HepG2 (cell line): ENCODE data around the gene XRCC3. TPM values are rescaled to one million over a fixed set of nuclear protein-coding genes. Genes with fewer than 3 reads are reported as not detected.

ENCODE experiments used
- ATAC-seq: fragments of 200-7000 bp; cut with Tn5 transposase; 3 replicates; pipeline ENCODE4 v1.9.1; 2020; ENCODE audit warnings: mild to moderate bottlenecking, moderate library complexity
- BruUV-seq: library from RNA; stranded (reverse); fragments of 400-500 nt; replicated peaks from 2 replicates; lab custom pipeline; 2021; lab: Mats Ljungman, UMichigan
- CTCF ChIA-PET: fragments of 300-600 bp; formaldehyde crosslinking; extraction: SDS; loops from one replicate; lab custom pipeline; 2021; ENCODE audit warnings: low total read pairs, inconsistent platforms, low intra/inter-chr PET ratio; lab: Yijun Ruan, JAX
- POLR2A ChIA-PET: fragments of 350-600 bp; sonication (Branson Sonifier 250); formaldehyde crosslinking; loops from one replicate; lab custom pipeline; 2020; ENCODE audit warnings: antibody characterized with exemption, inconsistent platforms; lab: Yijun Ruan, JAX
- DNase-seq: peaks from one replicate; pipeline ENCODE4 v3.0.0-alpha.2; 2015; ENCODE audit warnings: low spot score
- FAIRE-seq: peaks from 3 replicates; lab custom pipeline; 2011; peaks lifted over from hg19 to GRCh38; lab: Jason Lieb, UNC
- H2AFZ ChIP-seq: one replicate; pipeline ENCODE4 v1.6.1; 2011; ENCODE audit warnings: low read length, inconsistent platforms
- H3K27ac ChIP-seq: fragments of 300-600 bp; 3 replicates; pipeline ENCODE4 v1.8.0; 2011; ENCODE audit warnings: mixed run types, mild to moderate bottlenecking, mixed read lengths, low read length, inconsistent platforms; ENCODE audit not compliant: insufficient read depth; ENCODE audit errors: extremely low read length
- H3K27me3 ChIP-seq, 2 experiments: fragments of 200-600 bp in 1 of 2; 2 replicates in 1 of 2; 3 replicates in 1 of 2; pipeline versions ENCODE4 v1.6.0 to v1.8.0; 2011; ENCODE audit warnings: low read length in 2 of 2, mild to moderate bottlenecking in 2 of 2, moderate library complexity in 2 of 2, inconsistent platforms in 1 of 2; ENCODE audit not compliant: insufficient read depth in 2 of 2, control insufficient read depth in 1 of 2
- H3K36me3 ChIP-seq, 2 experiments: fragments of 200-600 bp in 1 of 2; replicated peaks in 1 of 2; 2 replicates in 1 of 2; 3 replicates in 1 of 2; pipeline versions ENCODE4 v1.5.1 to v1.8.0; 2011; ENCODE audit warnings: low read length in 2 of 2, inconsistent platforms in 1 of 2; ENCODE audit not compliant: insufficient read depth in 2 of 2, control insufficient read depth in 1 of 2
- H3K4me1 ChIP-seq: 2 replicates; pipeline ENCODE4 v1.5.1; 2012; ENCODE audit warnings: low read length, inconsistent platforms; ENCODE audit not compliant: insufficient read depth
- H3K4me2 ChIP-seq: 2 replicates; pipeline ENCODE4 v1.6.0; 2011; ENCODE audit warnings: low read depth, low read length, inconsistent platforms
- H3K4me3 ChIP-seq, 3 experiments: fragments of 200-600 bp in 1 of 3; sonication (generic), shearing (Covaris generic) in 1 of 3; replicated peaks in 1 of 3; 2 replicates each; pipeline ENCODE4 v1.5.1; 2011 to 2016; ENCODE audit warnings: low read length in 3 of 3, inconsistent platforms in 2 of 3, low read depth in 2 of 3, mild to moderate bottlenecking in 2 of 3, control low read depth in 1 of 3, mixed read lengths in 1 of 3; ENCODE audit not compliant: insufficient read depth in 1 of 3
- H3K79me2 ChIP-seq: one replicate; pipeline ENCODE4 v1.6.1; 2011; ENCODE audit warnings: low read length, inconsistent platforms; ENCODE audit not compliant: insufficient read depth
- H3K9ac ChIP-seq: 2 replicates; pipeline ENCODE4 v1.6.0; 2011; ENCODE audit warnings: mild to moderate bottlenecking, low read depth, low read length, inconsistent platforms; ENCODE audit not compliant: insufficient read depth
- H3K9me3 ChIP-seq: 2 replicates; pipeline ENCODE4 v1.5.1; 2012; ENCODE audit warnings: mild to moderate bottlenecking, low read length
- H4K20me1 ChIP-seq: 2 replicates; pipeline ENCODE4 v1.6.0; 2011; ENCODE audit warnings: inconsistent platforms, mild to moderate bottlenecking, low read length, moderate library complexity; ENCODE audit not compliant: insufficient read depth
- AGO2 ChIP-seq: fragments of 200-400 bp; formaldehyde crosslinking; optimal IDR thresholded peaks from 2 replicates; pipeline ENCODE3; 2017; ENCODE audit warnings: mild to moderate bottlenecking, low read depth, low read length, moderate library complexity
- AKAP8 ChIP-seq: sonication (generic); formaldehyde crosslinking; IDR thresholded peaks from 2 replicates; pipeline ENCODE4 v1.5.1; 2020; ENCODE audit warnings: mild to moderate bottlenecking, missing genetic modification reagents
- DR1 ChIP-seq: sonication (generic); formaldehyde crosslinking; IDR thresholded peaks from 2 replicates; pipeline ENCODE4 v1.8.0; 2021; ENCODE audit warnings: mild to moderate bottlenecking, missing genetic modification reagents, inconsistent platforms
- GABPB1 ChIP-seq: IDR thresholded peaks from 2 replicates; pipeline ENCODE4 v1.6.1; 2016; ENCODE audit warnings: mild to moderate bottlenecking, missing genetic modification reagents, moderate library complexity, missing compliant biosample characterization
- NPAS2 ChIP-seq: sonication (generic); formaldehyde crosslinking; IDR thresholded peaks from 2 replicates; pipeline ENCODE4 v1.8.0; 2022; ENCODE audit warnings: mild to moderate bottlenecking, missing genetic modification reagents, borderline replicate concordance
- POLR2A ChIP-seq, 2 experiments: IDR thresholded peaks; 2 replicates each; pipeline ENCODE4 v1.6.1; 2011; ENCODE audit warnings: low read depth in 2 of 2, low read length in 2 of 2, mild to moderate bottlenecking in 1 of 2, moderate library complexity in 1 of 2; ENCODE audit not compliant: insufficient read depth in 1 of 2
- RBFOX2 ChIP-seq: fragments of 200-400 bp; formaldehyde crosslinking; IDR thresholded peaks from 2 replicates; pipeline ENCODE4 v1.6.1; 2017; ENCODE audit warnings: low read depth, mild to moderate bottlenecking, low read length
- STAT5B ChIP-seq: sonication (generic); formaldehyde crosslinking; IDR thresholded peaks from 2 replicates; pipeline ENCODE4 v1.4.0; 2020; ENCODE audit warnings: missing genetic modification reagents
- TBX2 ChIP-seq: sonication (generic); formaldehyde crosslinking; IDR thresholded peaks from 2 replicates; pipeline ENCODE4 v1.5.0; 2020; ENCODE audit warnings: missing genetic modification reagents, mild to moderate bottlenecking, borderline replicate concordance
- ZMYM2 ChIP-seq: sonication (generic); formaldehyde crosslinking; IDR thresholded peaks from 2 replicates; pipeline ENCODE4 v1.8.0; 2022; ENCODE audit warnings: mild to moderate bottlenecking, missing genetic modification reagents
- WGBS: methylation state at CpG from one replicate; pipeline ENCODE4 v1.1.6; 2017; ENCODE audit warnings: low lambda C conversion rate; 5-methylcytosine and 5-hydroxymethylcytosine counted together
- in situ Hi-C: cut with HindIII; loops from 2 replicates; pipeline ENCODE4 v1.10.0; 2017; ENCODE audit warnings: low pct_unique_long_range_greater_than_20kb; ENCODE audit not compliant: extremely low pct_ligation_motif_present
- intact Hi-C: fragments of 100-400 bp; cut with micrococcal nuclease; formaldehyde crosslinking; loops from one replicate; pipeline ENCODE4 v1.10.0; 2022; ENCODE audit not compliant: unreplicated experiment
- polyA plus RNA-seq, 8 experiments: library from polyadenylated mRNA; depleted of rRNA in 3 of 8; stranded (reverse) in 7 of 8; unstranded in 1 of 8; fragments of >200 nt; fragmentation: Illumina TruSeq in 4 of 8; extraction: Trizol in 4 of 8; gene quantifications; 2 replicates each; pipeline versions ENCODE4 v1.2.1 to v1.2.3, GENCODE V29; 2011 to 2016; ENCODE audit warnings: low read depth in 4 of 8, missing spikeins in 1 of 8, mixed read lengths in 1 of 8; ENCODE audit not compliant: insufficient read depth in 1 of 8
- total RNA-seq, 5 experiments: library from RNA; depleted of rRNA; stranded (reverse); fragments of >200 nt; fragmentation: Illumina TruSeq; extraction: Trizol; gene quantifications; 2 replicates each; pipeline ENCODE4 v1.2.3, GENCODE V29; 2016; ENCODE audit warnings: low read depth in 1 of 5
- TF ChIP-seq, protein P1 (sequence below): sonication (generic); formaldehyde crosslinking; IDR thresholded peaks from 2 replicates; pipeline ENCODE4 v1.4.0; 2020; ENCODE audit warnings: mild to moderate bottlenecking, low read depth, missing genetic modification reagents
- TF ChIP-seq, protein P2 (sequence below): sonication (generic); formaldehyde crosslinking; IDR thresholded peaks from 2 replicates; pipeline ENCODE4 v1.9.0; 2021; ENCODE audit warnings: missing genetic modification reagents, borderline replicate concordance
- TF ChIP-seq, protein P3 (sequence below): sonication (generic); formaldehyde crosslinking; conservative IDR thresholded peaks from 2 replicates; pipeline ENCODE4 v1.4.0; 2020; ENCODE audit warnings: missing genetic modification reagents

Gene XRCC3
- total and polyA plus RNA-seq, 2 of the 13 experiments (the other 11 are each of a cell fraction or from before 2014, with no cell fraction given) = 5.4 to 25.8 TPM

DNA sequence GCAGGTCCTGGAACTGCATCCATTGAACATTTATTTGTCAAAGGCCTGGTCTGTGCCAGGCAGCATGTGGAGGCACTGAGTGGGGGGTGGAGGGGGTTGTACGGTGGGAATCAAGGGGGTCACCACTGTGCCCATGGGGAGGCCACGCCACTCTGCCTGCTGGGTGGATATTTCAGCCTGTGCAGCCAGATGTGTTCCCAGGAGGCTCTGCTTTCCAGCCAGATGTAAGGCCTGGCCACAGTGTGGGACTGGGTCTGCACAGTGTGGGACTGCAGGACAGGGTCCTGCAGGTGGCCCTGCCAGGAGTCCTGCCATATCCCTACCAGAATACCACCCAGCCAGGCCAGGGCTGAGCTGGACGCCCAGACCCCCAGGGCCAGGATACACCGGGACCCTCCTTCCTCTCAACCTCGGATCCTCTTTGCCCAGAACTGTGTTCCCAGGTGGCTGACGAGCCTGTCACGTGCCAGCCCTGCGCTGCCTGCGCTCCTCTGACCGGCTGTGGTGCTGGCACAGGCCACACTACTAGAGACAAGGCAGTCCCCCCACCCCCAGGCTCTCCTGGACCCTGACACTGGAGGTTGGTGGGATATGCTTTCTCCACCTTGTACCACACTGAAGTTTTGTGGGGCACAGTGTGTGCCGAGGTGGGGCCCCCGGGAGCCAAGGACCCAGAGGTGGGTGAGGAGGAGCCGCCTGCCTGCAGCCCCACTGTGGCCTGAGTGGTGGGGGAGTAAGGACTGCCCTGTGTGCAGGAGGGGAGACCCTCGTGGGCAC lies 17.5 kb downstream of the XRCC3 start:
- WGBS = 97% methylated on average over 10 of the region's 14 CpGs
- no peak overlapping the region for H3K4me2 ChIP-seq
- H3K4me3 ChIP-seq = no peak overlapping the region
- H2AFZ ChIP-seq = no peak overlapping the region
- ChIA-PET CTCF (no interaction called here), POLR2A (interaction anchor here (1.1 kb wide), 1 partner anchor 18 kb away, joined by 3 read pairs; the partner anchor contains the start of genes XRCC3 and ZFYVE21)
- BruUV-seq = no TSS peak
- ATAC-seq (no peak), FAIRE-seq (no peak), DNase-seq (no peak)
- peaks cover 11% of the 10 kb centered on the region for H3K4me1 ChIP-seq
- no peaks in the 10 kb centered on the region for H4K20me1 ChIP-seq
- H3K9ac ChIP-seq = no peak overlapping the region
- in situ Hi-C loops = no loop called here
- intact Hi-C loops = no loop called here
- H3K79me2 ChIP-seq = no peaks in the 10 kb centered on the region
- H3K27ac ChIP-seq = no peak overlapping the region
- no peaks in the 10 kb centered on the region for H3K27me3 ChIP-seq
- TF ChIP-seq NPAS2 (no peak), TBX2 (no peak), RBFOX2 (0 out of 2 replicates have a peak, but pooled peaks have one; percentile 6), GABPB1 (CRISPR knock-in tag) (no peak), AKAP8 (CRISPR knock-in tag) (peak; percentile 87; the same call in 1 of the 2 replicates), ZMYM2 (CRISPR knock-in tag) (no peak), DR1 (CRISPR knock-in tag) (no peak), STAT5B (CRISPR knock-in tag) (no peak), POLR2A (IDR thresholded peaks at IDR 0.05; ENCODE audit: insufficient read depth in 1 of 2, low read depth in 2 of 2, low read length in 2 of 2) (peak in 1 of 2 experiments; percentile 20; a peak in 1 of 4 replicates), AGO2 (peak; percentile 73)
- TF ChIP-seq, protein P1, sequence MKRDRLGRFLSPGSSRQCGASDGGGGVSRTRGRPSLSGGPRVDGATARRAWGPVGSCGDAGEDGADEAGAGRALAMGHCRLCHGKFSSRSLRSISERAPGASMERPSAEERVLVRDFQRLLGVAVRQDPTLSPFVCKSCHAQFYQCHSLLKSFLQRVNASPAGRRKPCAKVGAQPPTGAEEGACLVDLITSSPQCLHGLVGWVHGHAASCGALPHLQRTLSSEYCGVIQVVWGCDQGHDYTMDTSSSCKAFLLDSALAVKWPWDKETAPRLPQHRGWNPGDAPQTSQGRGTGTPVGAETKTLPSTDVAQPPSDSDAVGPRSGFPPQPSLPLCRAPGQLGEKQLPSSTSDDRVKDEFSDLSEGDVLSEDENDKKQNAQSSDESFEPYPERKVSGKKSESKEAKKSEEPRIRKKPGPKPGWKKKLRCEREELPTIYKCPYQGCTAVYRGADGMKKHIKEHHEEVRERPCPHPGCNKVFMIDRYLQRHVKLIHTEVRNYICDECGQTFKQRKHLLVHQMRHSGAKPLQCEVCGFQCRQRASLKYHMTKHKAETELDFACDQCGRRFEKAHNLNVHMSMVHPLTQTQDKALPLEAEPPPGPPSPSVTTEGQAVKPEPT (CRISPR knock-in tag) = no peak
- TF ChIP-seq, protein P2, sequence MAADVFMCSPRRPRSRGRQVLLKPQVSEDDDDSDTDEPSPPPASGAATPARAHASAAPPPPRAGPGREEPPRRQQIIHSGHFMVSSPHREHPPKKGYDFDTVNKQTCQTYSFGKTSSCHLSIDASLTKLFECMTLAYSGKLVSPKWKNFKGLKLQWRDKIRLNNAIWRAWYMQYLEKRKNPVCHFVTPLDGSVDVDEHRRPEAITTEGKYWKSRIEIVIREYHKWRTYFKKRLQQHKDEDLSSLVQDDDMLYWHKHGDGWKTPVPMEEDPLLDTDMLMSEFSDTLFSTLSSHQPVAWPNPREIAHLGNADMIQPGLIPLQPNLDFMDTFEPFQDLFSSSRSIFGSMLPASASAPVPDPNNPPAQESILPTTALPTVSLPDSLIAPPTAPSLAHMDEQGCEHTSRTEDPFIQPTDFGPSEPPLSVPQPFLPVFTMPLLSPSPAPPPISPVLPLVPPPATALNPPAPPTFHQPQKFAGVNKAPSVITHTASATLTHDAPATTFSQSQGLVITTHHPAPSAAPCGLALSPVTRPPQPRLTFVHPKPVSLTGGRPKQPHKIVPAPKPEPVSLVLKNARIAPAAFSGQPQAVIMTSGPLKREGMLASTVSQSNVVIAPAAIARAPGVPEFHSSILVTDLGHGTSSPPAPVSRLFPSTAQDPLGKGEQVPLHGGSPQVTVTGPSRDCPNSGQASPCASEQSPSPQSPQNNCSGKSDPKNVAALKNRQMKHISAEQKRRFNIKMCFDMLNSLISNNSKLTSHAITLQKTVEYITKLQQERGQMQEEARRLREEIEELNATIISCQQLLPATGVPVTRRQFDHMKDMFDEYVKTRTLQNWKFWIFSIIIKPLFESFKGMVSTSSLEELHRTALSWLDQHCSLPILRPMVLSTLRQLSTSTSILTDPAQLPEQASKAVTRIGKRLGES (CRISPR knock-in tag) = no peak
- TF ChIP-seq, protein P3, sequence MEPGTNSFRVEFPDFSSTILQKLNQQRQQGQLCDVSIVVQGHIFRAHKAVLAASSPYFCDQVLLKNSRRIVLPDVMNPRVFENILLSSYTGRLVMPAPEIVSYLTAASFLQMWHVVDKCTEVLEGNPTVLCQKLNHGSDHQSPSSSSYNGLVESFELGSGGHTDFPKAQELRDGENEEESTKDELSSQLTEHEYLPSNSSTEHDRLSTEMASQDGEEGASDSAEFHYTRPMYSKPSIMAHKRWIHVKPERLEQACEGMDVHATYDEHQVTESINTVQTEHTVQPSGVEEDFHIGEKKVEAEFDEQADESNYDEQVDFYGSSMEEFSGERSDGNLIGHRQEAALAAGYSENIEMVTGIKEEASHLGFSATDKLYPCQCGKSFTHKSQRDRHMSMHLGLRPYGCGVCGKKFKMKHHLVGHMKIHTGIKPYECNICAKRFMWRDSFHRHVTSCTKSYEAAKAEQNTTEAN (CRISPR knock-in tag) = no peak
- peaks cover 14 to 50% of the 10 kb centered on the region in 2 experiments for H3K36me3 ChIP-seq
- no peaks in the 10 kb centered on the region for H3K9me3 ChIP-seq
